GM12891 (cell line): Measurements from ENCODE around the gene FOXL2.

Experiments used
- DNase-seq: peaks from one replicate; pipeline ENCODE4 v3.0.0; 2011; ENCODE audit warnings: low spot score; ENCODE audit not compliant: insufficient read length
- FAIRE-seq: peaks from 2 replicates; lab custom pipeline; 2011; peaks lifted over from hg19 to GRCh38; lab: Jason Lieb, UNC
- PAX5 ChIP-seq: IDR thresholded peaks from 2 replicates; pipeline ENCODE4 v1.6.1; 2011; ENCODE audit warnings: low read length, moderate library complexity, mild to moderate bottlenecking; ENCODE audit not compliant: insufficient read depth, severe bottlenecking
- POLR2A ChIP-seq: IDR thresholded peaks from 2 replicates; pipeline ENCODE4 v1.6.1; 2011; ENCODE audit warnings: low read depth, low read length, control low read depth
- POLR2AphosphoS5 ChIP-seq: IDR thresholded peaks from 2 replicates; pipeline ENCODE4 v1.6.1; 2011; ENCODE audit warnings: low read depth, low read length, control low read depth
- POU2F2 ChIP-seq: IDR thresholded peaks from 2 replicates; pipeline ENCODE4 v1.6.1; 2011; ENCODE audit warnings: low read depth, mild to moderate bottlenecking, control low read depth, low read length, moderate library complexity
- SPI1 ChIP-seq: IDR thresholded peaks from 2 replicates; pipeline ENCODE4 v1.6.1; 2011; ENCODE audit warnings: low read depth, low read length, control low read depth
- TAF1 ChIP-seq: IDR thresholded peaks from 2 replicates; pipeline ENCODE4 v1.6.1; 2011; ENCODE audit warnings: low read depth, low read length, control low read depth

The FOXL2 gene

DNA sequence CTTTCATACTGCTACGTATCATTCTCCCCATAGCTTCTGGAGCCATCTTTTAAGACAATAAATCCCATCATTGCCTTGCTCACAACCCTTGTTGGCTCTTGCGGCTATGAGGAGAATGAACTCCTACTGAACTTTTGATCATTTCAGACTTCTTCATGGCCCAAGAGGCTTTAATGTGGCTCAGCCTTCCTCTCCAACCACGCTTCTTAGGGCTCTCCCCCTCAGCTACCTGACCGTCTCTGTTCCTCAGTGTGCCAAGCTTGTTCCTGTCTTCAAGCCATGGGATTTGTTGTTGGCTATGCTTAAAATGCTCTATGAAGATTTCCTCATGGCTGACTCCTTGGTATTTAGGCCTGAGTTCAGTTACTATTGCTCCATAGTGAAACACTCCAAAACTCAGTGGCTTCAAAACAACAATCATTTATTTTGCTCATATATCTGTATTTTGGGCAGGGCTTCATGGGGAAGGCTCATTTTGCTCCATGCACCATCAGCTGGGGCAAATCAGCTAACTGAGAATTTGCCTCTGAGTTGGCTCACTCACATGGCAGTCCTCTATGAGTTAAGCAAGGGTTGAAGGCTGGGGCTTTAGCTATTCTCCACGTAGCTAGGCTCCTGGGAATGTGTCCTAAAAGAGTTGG lies 47.5 kb downstream of the FOXL2 start:
- FAIRE-seq, result no peak
- DNase-seq, result no peak
- no peak for TF ChIP-seq PAX5
- TF ChIP-seq POLR2A, result no peak
- TF ChIP-seq POU2F2, result no peak
- no peak for TF ChIP-seq TAF1

DNA sequence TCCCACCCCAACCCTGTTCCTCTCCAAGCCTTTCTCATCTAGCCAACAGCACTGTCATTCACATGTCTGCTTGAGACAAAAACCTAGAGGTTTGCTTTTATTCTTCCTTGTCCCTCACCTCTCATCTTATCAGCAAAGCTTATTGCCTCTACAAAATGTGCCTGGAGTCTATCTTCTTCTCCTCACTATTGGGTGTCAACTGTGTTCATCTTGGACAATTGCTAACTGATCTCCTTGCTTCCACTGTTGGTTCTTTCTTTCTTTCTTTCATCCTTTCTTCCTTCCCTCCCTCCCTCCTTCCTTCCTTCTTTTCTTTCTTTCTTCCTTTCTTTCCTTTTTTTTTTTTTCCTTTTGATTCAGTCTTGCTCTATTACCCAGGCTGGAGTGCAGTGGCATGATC lies 48.2 kb downstream of the FOXL2 start:
- TF ChIP-seq POLR2AphosphoS5 (no peak), SPI1 (no peak), TAF1 (no peak), PAX5 (no peak), POU2F2 (no peak), POLR2A (no peak)
- no peak for DNase-seq
- no peak for FAIRE-seq

DNA sequence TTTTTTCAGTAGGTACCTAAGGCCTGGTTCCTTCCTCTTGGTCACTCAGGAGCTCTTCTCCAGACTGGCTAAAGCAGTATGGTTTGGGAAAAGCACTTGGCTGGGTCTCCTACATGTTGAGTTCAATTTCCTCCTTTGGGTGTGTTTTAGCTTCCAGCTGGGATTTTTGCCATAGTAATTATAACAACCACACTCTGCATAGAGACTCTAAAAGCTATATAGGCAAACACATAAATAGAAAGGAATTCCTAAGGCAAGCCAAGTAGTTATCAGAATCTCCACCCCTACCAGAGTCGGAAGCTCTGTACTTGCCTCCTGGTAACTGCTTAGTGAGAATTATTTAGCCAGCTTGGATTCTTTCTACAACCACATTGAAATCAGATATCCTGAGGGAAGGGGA lies 48.6 kb downstream of the FOXL2 start:
- no peak for DNase-seq
- TF ChIP-seq POU2F2 (no peak), TAF1 (no peak)
- FAIRE-seq, result no peak
